ENCODE results near the gene NFIX.

The NFIX gene

DNA sequence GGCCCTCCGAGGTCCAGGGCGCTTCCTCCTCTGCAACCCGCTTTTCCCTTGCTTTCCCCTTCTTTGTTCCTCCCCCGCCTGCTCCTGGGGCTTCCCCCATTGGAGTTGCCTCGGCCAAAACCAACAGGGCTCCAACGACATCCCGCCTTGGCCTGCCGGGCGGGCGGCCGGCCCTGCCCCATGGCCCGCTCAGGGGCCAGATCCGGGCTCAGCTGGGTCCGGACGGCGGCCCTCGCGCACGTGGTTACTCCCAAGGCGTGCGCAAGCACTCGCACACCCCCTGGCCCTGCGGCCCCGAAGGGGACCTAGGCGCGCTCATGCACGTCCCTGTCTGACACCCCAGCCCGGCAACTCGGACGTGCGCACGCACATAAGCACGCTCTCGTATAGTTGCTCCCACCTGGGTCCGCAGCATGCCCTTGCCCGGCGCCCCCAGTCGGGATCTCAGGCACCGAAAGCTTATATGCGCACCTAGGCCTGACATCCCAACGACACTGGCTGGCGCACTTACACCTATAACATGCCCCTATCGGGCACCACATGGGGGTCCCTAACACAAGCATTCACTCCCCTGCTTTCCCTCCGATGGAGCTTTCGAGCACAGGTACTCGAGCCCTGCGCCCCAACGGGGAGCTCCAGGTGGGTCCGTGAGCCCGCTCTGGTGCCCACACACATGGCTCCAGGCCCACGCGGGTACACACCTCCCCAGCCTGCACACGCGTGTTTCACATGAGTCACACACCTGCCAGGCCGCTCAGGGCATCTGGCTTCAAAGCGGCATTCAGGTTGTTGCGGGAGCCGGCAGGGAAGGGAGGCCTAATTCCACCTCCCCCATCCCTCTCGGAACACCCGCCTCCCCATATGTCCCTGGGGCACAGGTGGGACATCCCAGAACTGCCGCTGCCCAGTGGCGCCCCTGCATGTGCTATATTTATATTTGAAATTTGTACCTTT, 15.0 kb downstream of the NFIX start:
- no peak for DNase-seq

DNA sequence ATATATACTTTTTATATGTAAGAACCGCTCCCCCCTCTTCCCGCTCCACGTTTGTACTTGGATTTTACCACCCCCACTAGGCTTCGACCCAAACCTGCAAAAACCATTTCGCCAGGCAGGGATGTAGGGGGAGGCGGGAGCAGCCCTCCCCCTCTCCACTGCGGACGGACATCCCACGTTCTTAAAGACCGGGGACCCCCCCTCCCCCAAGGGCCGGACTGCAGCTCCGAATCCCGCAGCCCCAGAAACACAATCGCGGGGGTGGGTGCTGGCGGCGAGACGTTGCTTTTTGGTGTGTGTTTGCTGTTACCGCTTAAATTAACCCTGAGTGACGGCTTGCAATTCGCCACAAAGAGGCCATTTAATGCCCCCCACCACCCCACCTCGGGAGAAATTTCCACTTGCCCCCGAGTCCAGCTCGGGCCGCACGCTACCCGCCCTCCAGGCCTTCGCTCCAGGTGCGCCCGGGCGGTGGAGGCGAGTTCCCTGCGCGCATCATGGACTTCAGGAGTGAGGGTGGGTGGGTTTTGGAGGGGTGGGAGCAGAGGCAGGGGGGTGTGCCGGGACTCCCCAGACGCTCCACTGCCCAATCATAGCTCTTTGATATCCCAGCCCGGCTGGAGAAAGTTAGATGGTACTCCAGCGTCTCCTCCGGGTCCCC, 15.8 kb downstream of the NFIX start:
- no peak for DNase-seq

DNA sequence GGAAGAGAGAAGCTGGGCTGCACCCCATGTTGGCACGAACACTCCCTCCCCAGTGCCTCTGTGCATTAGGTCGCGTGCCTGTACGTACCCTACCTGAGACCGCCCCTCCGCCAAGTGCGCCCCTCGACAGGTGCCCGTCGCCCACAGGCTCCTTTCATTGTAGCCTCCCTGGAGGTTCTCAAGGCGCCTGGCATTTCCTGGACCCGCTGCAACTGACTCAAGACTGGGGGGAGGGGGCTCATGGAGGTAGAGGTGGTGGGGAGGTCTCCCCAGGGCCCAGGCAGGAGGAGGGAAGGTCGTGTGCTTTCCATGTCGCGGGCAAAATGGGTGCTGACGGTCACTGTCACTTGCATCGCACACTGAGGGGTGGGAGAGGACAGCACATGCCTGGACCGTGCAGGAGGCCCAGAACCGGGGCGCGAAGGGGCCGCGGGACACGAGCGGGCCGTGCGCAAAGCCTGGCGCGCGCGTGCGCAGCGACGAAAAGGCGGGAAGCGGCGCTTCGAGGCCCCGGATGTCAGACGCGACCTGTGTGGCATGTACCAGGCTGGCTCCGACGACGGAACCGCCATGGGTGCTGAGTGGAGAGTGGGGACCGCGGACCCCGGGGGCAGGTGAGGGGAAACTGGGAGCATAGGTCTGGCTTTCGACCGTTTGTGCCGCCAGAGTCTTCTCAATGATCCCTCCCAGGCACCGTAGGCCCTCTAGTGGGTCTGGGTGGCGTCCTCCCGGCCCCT, 16.5 kb downstream of the NFIX start:
- no peak for DNase-seq

DNA sequence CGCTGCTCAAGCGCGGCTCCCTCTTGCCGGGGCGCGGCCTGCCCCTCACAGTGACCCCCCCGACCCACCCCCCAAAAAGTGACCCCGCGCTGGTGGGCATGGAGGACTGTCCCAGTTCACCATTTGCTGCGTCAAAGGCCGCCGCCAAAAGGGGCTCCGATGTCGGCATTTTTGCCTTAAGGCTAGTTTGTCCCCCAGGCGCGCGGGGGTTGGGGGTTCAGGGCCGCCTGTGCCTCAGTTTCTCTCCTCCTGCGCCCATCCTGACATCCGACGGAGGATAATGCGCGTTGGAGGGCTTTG, 17.1 kb downstream of the NFIX start:
- no peak for DNase-seq

DNA sequence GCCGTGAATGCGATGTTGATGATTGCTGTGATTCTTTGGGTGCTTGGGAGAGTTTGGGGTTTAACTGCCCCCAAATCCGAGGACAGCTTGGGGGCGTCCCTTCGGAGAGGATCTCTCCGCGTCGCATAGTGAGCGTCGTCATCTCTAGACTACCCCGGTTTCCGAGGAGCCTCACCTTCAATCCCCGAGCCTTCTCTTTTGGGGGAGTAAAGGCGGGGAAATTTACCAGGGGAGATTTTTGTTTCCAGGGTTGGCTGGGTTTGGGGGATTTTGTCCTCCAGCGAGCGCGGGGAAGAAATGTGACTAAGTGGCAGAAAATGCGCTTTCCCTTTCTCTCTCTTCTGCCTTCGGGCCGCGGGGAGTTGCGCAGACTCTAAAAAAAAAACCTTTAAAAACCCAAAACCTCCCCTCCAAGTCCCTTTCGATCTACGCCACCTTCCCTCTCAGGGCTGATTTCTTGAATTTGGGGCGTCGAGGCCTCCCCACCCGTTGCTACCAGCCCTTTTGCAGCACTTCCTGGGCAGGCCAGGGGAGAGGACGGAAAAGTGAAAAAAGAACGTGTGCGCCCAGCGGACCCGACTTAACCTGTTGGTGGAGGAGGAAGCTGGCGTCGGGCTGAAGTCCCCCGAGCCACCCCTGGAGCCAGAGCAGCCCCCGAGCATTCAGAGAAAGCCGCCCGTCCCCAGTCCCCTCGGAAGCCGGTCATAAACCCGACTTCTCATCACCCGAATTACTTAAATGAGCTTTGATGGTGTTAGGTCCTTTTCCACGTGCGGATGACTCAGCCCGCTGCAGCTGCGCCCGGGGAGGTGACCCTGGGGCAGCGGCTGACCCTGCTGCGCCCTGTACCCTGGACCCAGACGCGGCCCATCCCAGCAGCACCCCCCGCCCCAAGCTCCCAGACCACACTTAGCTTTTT, 17.7 kb downstream of the NFIX start:
- DNase-seq: no peak

DNA sequence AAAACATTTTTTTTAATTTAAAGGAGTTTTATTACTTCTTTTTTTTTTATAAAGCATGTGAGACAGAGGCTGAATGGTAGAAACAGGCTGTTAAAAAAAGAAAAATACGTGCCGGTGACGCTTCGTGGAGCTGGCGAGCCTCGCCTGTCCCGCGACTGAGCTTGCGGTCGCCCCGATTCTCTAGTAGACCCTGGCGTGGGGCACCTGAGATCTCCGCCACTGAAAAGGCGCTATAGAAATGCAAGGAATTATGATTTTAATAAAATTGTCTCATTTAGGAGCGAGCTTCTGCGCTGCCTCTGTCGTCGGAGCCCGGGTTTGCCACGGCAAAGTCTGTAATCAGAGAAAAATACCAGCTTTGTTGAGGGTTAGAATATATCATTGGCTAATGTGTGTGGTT, 18.4 kb downstream of the NFIX start:
- no peak for DNase-seq

DNA sequence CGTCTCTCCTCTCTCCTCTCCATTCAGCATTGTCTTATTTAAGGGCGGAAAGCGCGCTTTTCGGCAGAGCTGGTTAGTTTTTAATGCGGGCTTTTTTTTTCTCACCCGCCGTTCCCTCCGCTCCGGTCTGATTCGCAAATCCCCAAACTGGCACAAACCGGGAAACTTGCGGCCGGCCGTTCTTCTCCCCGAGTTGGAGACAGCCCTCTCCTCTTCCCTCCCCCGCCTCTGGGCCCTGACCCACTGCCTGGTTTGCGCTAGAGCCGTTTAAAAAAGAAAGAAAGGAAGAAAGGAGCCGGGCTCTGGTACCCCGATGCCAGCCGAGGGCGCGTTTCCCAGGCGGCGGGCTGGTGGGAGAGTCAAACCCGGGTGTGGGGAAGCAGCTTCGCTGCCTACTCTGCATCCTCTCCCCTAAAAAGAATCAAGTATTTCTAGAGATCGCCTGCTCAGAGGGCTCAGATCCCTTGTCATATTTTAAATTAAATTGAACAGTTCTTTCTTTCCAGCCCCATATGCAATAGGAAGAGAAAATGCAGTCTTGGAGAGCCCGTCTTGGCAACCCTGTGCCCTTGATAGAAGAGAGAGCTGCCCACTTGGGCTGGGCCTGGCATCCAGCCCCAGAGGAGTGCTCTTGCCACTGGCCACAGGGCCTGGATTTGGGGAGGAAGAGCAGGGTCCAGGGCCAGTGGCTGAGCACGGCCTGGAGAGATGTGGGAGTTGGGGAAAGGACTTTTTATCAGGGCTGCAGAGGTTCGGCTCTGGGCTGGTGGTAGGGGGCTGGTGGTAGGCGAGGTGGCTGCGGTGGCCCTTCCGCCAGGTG, 19.0 kb downstream of the NFIX start:
- DNase-seq: no peak

DNA sequence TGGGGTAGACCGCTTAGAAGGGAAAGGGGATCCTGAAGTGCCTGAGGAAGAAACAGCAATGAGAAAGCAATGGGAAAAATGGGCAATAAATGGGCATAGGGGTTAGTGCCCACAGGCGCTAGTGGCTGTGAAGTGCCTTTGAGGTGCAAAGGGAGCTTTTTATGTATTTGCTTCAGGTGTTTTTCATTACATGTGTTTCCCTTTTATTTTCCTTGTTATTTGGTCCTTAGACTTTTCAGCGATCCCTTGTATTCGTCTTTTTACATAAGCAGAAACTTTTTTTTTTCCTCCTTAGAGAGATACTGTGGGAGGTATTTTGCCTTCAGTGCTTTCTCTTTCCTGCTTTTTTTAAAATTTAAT, 19.6 kb downstream of the NFIX start:
- no peak for DNase-seq

DNA sequence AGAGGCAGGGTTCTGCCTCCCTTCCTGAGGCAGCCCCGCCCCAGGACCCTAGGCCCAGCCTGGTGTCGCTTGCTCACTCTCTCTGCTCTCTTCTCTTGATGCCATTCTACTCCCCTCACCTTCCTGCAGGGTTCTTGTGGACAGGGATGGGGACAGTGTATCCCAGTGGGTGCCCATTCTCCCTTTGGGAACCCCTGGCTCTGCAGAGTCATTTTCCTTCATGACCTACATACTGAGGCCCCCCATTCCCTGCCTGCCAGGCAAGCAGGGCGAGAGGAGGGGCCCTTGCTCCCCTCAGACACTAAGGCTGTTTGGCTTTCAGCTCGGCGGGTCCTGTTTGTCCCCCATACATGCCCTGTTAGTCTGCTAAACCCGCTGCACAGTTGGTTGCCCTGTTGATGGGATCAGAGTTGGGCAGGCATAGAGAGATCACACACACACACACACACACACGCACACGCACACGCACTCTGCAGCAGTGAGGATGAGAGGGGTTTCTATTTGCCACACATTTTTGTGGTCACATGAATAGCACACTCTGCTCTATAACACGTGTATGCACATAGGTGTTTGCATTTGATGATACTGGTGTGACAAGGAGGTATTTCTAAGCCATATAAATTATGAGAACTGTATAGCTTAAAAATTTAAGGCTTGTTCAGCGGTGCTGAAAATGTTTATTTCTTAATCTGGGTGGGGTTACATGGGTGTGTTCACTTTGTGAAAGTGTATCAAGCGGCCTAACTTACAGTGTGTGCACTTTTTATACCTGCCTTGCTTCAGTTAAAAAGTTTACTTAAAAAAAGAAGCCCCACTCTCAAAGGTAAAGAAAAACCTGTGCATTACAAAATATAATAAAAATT, 20.3 kb downstream of the NFIX start:
- peak; percentile 75 for DNase-seq

DNA sequence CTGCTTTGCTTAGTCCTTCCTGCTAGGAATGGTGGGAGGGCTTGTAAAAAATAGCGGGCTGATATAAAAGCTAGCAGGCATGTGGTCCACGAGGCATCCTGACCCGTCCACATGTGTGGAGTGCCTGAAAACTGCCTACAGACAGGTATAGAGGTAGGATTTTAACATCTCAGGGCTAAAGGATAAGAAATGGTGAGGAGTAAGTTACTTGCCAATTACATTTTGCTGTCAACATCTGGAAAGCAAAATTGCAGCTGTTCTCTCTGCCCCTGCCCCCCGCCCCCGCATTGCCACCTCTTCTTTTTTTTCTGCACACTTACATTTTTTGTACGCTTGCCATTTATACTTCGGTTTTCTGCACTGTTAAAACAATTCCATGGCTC, 21.0 kb downstream of the NFIX start:
- no peak for DNase-seq

DNA sequence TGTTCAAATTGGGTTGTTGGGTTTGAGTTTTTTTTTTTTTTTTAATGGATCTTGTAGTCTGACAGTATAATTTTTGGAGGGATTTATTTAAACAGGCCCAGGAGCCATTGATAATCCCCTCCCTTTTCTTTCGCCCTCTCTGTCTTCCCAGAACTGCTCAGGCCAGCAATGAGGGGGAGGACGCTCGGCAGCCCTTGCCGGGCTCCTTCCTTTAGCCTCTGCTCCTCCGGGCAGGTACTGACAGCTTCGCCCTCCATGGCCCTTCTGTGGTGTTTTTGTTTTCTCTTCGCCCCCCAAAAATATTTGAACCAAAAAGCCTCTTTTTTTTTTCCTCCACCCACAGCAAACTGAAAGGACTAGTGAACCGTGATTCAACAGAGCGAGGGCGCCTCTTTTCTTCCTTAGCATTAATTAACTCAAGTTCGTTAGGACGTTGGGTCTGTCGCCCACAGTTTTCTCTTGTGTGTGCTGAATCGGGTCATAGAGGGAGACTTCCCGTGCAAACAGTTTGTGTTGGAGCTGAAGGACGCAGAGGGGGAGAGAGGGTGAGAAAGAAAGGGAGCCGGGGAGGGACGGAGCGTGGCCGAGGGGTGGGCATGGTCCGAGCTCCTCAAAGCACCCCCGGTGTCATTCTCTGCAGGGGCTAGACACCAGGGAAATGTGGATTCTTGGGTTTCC, 21.5 kb downstream of the NFIX start:
- DNase-seq: no peak

DNA sequence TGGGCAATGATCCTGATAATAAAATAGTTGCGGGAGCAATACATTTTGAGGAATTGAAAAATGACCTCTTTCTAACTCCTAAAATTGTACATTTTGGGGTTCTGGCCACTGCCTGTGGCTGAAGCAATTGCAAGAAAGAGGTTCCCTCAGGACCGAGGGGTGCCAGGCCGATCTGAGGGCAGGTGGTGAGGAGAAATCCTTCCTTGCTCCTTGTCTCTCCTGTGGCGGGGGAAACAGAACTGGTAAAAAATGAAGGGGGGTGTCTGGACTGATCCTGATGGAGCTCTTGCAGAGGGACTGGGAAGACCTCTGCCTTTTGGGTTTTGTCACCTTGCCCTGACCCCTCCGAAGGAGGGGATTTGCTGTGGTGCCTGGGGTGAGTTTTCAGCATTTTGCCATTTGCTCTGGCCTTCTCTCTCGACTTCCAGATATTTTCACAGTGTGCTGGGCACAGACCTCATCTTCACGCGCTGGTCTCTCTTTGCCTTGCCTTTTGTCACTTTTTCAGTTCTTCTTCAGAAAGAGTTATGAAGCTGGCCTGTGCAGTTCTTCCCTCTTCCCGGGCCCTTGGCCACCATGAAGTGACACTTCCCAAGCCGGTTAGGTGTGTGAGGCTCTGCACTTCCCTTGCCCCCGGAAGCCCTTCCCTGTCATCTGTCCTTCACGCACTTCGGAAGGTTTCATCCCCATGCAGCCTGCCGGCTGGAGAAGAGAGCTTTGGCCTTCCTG, 22.2 kb downstream of the NFIX start:
- DNase-seq: no peak

DNA sequence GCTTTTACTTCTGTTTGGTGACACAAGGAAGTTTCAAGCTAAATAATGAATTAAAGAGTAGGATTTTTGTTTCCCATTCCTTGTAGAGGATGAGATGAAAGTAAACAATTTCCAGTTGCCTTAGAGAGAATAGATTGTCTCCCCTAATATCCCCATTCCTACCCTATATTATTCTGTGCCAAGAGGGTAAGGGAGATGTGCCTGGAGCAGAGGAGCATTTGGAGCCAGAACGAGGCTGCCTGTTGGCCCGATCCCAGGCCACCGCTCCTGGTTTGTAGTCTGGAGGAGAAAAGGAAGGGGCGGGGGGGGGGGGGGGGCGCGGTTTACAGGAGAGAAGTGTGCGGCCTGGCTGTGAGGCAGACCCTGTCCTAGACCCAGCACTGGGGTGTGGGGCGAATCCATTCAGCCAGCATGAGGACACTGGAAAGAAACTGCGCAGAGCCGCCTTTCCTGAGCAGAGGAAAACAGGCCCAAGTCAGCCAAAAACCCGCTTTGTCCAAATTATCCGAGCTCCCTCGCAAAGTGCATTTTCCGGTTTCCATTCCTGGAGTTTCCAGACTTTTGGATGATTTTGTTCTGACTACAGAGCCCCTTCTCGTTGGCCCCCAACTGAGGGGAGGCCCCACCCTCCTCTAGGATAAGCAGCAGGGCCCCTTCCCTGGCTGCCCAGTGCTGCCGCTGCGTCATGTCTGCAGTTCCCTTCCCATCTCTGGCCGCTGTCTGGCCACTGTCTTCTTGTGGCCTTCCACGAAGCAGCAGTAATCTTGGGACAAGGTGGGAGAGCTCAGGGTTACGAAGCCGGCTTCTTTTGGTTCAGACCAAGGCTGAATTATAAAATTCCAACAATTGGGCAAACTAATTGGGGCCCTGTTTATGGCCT, 23.0 kb downstream of the NFIX start:
- no peak for DNase-seq

DNA sequence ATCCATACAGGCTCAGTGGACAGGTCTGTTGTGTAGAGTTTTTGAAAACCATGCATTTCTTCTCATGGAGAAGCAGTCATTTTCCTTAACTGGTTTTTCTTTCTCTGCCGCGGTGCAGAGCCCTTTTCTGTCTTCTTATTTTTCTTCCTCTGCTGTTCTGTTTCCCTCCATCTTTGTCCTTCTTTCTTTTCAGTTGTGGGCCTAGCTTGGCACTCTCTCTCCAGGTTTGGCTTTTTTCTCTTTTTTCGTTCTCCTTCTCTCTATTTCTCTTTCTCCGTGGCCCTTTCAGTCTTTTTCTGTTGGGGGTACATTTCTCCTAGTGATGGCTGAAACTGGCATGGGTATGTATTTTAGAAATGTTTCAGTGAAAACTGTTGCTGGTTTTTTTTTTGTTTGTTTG, 24.1 kb downstream of the NFIX start:
- no peak for DNase-seq

DNA sequence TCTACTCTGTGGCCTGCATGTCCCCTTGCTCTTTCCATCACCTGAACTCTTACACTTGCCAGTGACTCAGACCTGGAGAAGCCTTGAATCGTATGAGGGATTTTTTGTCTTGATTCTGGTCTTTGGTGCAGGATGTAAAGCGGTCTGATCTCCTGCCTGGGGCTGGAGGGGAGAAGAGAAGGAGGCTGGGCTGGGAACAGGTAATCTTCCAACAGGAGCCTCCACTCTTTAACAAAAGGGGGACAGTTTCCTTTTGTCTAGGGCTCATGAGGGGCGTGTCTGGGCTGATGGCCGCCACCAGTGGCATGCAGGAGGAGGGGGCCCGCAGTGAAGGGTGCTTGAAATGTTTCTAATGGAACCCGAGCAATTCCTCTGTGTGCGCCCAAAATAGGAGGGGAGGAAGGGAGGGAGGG, 24.7 kb downstream of the NFIX start:
- DNase-seq: no peak

DNA sequence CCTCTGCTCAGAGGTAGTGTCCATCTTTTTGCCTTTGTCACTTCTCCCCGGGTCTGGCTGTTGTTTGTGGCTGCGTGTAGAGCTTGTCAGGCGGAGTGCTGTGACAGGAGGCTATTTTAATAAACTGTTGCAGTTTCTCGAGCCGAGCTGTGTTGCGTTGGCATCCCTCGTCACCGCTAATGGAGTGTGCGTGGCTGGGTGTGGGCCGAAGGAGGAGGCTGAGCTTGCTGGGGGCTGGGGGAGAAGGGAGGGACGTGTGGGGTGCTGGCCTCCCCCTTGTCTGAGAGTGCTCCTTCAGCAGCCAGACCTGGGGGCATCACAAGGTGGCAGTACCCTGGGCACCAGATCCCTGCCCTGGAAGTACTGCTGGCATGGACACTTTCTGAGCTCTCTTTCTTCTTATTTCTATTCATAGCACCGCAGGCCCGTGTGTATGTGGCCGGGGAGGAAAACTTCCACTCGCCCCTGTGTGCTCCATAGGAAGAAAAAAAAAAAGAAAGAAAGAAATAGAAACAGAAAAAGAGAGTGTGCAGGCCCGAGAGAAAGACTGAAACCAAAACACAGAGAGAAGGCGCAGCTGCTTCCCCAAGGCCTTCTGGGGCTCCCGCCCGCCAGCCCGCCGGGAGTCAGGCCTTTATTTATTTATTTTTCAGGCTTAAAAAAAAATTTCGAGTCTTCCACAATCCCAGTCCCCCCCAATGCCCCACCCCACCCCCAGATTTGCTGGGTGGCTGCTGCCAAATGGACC, 27.0 kb downstream of the NFIX start:
- DNase-seq: peak; percentile 61

DNA sequence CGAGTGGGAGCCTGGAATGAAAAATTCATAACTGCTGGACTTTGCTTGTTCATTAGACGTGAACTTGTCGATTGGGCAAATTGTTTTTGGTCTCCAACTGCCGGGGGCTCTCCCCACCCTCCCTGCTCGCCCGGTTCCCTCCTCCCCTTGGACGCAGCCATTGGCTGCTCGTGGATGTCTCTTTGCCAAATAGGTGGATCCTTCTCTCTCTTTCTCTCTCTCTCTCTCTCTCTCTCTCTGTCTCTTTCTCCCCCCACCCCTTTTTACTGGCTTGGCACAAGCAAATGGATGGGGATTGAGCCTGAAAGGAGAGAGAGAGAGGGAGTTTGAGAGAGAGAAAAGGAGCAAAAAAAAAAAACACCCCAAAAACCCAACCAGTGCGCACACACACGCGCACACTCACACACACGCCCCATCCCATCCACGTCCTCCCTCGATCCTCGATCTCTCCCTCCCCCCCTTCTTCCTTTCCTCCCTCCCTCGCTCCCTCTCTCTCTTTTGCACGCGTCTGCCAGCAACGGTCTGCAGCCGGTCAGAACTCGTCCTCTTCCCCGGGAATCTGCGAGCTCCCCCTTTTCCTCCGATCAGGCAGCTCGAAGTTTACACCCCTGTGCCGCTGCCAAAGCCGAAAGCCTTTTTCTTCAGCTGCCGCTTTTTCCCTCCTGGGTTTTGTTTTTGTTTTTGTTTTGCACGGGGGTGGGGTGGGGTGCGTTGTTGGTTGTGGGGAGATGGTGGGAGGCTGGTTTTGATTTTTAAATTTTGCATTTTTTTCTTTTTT, 27.8 kb downstream of the NFIX start:
- peak; percentile 89 for DNase-seq

Measured in DMS79 (cell line).